ENCODE results near the gene CAVIN3.

GRCh38 chr11:6365659-6366058, 45.4 kb upstream of the CAVIN3 start:
- TF ChIP-seq, protein P1, sequence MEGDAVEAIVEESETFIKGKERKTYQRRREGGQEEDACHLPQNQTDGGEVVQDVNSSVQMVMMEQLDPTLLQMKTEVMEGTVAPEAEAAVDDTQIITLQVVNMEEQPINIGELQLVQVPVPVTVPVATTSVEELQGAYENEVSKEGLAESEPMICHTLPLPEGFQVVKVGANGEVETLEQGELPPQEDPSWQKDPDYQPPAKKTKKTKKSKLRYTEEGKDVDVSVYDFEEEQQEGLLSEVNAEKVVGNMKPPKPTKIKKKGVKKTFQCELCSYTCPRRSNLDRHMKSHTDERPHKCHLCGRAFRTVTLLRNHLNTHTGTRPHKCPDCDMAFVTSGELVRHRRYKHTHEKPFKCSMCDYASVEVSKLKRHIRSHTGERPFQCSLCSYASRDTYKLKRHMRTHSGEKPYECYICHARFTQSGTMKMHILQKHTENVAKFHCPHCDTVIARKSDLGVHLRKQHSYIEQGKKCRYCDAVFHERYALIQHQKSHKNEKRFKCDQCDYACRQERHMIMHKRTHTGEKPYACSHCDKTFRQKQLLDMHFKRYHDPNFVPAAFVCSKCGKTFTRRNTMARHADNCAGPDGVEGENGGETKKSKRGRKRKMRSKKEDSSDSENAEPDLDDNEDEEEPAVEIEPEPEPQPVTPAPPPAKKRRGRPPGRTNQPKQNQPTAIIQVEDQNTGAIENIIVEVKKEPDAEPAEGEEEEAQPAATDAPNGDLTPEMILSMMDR (IDR thresholded peaks at IDR 0.05), result no peak
- TF ChIP-seq POLR2A (IDR thresholded peaks at IDR 0.05), result no peak

Measured in thyroid gland (tissue), 4 donors.